T-helper 17 cell (primary cell): Measurements from ENCODE around the gene KCNH3. TPM values are rescaled to one million over a fixed set of nuclear protein-coding genes. Genes with fewer than 3 reads are reported as not detected.
"Not testable (repeated sequence)": the region's sequence is repeated elsewhere in the genome, so short reads cannot be mapped to it uniquely, and the experiment has no call there.

ENCODE experiments used
- ATAC-seq: fragments of 150-1000 bp; cut with Tn5 transposase; 2 replicates; pipeline ENCODE4 v1.10.0; 2021; ENCODE audit warnings: mild to moderate bottlenecking, moderate library complexity
- DNase-seq, 3 donors: peaks; one replicate each; pipeline versions ENCODE4 v3.0.0 to v3.0.0-alpha.2; 2020 to 2021
- H3K9me3 ChIP-seq: one replicate; pipeline ENCODE4 v1.7.0; 2013; ENCODE audit warnings: low read length, mild to moderate bottlenecking; ENCODE audit not compliant: control insufficient read depth, poor library complexity, severe bottlenecking
- H3K27ac Mint-ChIP-seq: one replicate; pipeline ENCODE4 v1.8.0; 2022; ENCODE audit warnings: mild to moderate bottlenecking, moderate library complexity, mixed read lengths
- H3K27me3 Mint-ChIP-seq: one replicate; pipeline ENCODE4 v1.8.0; 2022; ENCODE audit warnings: mixed read lengths
- H3K36me3 Mint-ChIP-seq: one replicate; pipeline ENCODE4 v1.8.0; 2022; ENCODE audit warnings: low read depth, mixed read lengths
- H3K4me1 Mint-ChIP-seq: one replicate; pipeline ENCODE4 v1.8.0; 2022; ENCODE audit warnings: mild to moderate bottlenecking, mixed read lengths
- H3K4me3 Mint-ChIP-seq: one replicate; pipeline ENCODE4 v1.8.0; 2022; ENCODE audit warnings: mild to moderate bottlenecking, moderate library complexity, mixed read lengths
- total RNA-seq, 4 donors: library from RNA in 2 of 4; stranded (reverse) in 2 of 4; gene quantifications; one replicate each; pipeline ENCODE4 v1.2.3 and lab custom pipeline; 2022 to 2026

Gene KCNH3
- total RNA-seq, 2 donors from 2014 or later: 2.7 to 3.1 TPM

- no peaks in the 10 kb centered on the region for H3K9me3 ChIP-seq
- ATAC-seq (no peak), DNase-seq (no peak)
- H3K27ac Mint-ChIP-seq: no peak overlapping the region
- H3K36me3 Mint-ChIP-seq: no peaks in the 10 kb centered on the region
- H3K4me1 Mint-ChIP-seq: peaks cover 2% of the 10 kb centered on the region
- no peaks in the 10 kb centered on the region for H3K27me3 Mint-ChIP-seq
- H3K4me3 Mint-ChIP-seq: no peak overlapping the region
Observed at GRCh38 chr12:49512546-49512945, 26.3 kb upstream of the KCNH3 start.

- Mint-ChIP-seq H3K27me3 (no peaks in the 10 kb centered on the region), H3K27ac (no peak overlapping the region)
Observed at GRCh38 chr12:49515266-49515665, 23.6 kb upstream of the KCNH3 start.

GRCh38 chr12:49518914-49519573 lies 19.8 kb upstream of the KCNH3 start:
- H3K36me3 Mint-ChIP-seq: peaks cover 2% of the 10 kb centered on the region
- no peaks in the 10 kb centered on the region for H3K27me3 Mint-ChIP-seq
- no peaks in the 10 kb centered on the region for H3K9me3 ChIP-seq
- DNase-seq (no peak), ATAC-seq (no peak)
- peaks cover 2% of the 10 kb centered on the region for H3K4me1 Mint-ChIP-seq
- H3K27ac Mint-ChIP-seq: no peak overlapping the region
- H3K4me3 Mint-ChIP-seq: no peak overlapping the region

More at GRCh38 chr12:49515266-49515665, 23.6 kb upstream of the KCNH3 start:
- no peaks in the 10 kb centered on the region for H3K36me3 Mint-ChIP-seq
- H3K4me1 Mint-ChIP-seq: peaks cover 3% of the 10 kb centered on the region
- H3K9me3 ChIP-seq: no peaks in the 10 kb centered on the region
- ATAC-seq (no peak), DNase-seq (no peak)
- no peak overlapping the region for H3K4me3 Mint-ChIP-seq

GRCh38 chr12:49519574-49519936 lies 19.3 kb upstream of the KCNH3 start:
- Mint-ChIP-seq H3K36me3 (peaks cover 2% of the 10 kb centered on the region), H3K27me3 (no peaks in the 10 kb centered on the region), H3K27ac (no peak overlapping the region), H3K4me1 (peaks cover 2% of the 10 kb centered on the region), H3K4me3 (no peak overlapping the region)
- no peak for DNase-seq
- H3K9me3 ChIP-seq: no peaks in the 10 kb centered on the region
- ATAC-seq: no peak

GRCh38 chr12:49521389-49521788 lies 17.4 kb upstream of the KCNH3 start:
- H3K4me1 Mint-ChIP-seq: peaks cover 2% of the 10 kb centered on the region
- H3K27ac Mint-ChIP-seq: no peak overlapping the region
- peaks cover 2% of the 10 kb centered on the region for H3K36me3 Mint-ChIP-seq
- no peak overlapping the region for H3K4me3 Mint-ChIP-seq
- DNase-seq: no peak
- no peak for ATAC-seq
- H3K27me3 Mint-ChIP-seq: no peaks in the 10 kb centered on the region
- H3K9me3 ChIP-seq: no peaks in the 10 kb centered on the region

GRCh38 chr12:49524660-49525324 lies 14.0 kb upstream of the KCNH3 start:
- no peaks in the 10 kb centered on the region for H3K27me3 Mint-ChIP-seq

GRCh38 chr12:49525942-49526341 lies 12.9 kb upstream of the KCNH3 start:
- H3K36me3 Mint-ChIP-seq: peaks cover 2% of the 10 kb centered on the region
- H3K4me3 Mint-ChIP-seq: no peak overlapping the region
- no peak for DNase-seq
- ATAC-seq: no peak
- H3K27ac Mint-ChIP-seq: no peak overlapping the region
- no peaks in the 10 kb centered on the region for H3K9me3 ChIP-seq
- no peaks in the 10 kb centered on the region for H3K27me3 Mint-ChIP-seq
- H3K4me1 Mint-ChIP-seq: no peaks in the 10 kb centered on the region

More at GRCh38 chr12:49524660-49525324, 14.0 kb upstream of the KCNH3 start:
- peaks cover 2% of the 10 kb centered on the region for H3K36me3 Mint-ChIP-seq
- H3K4me1 Mint-ChIP-seq: no peaks in the 10 kb centered on the region
- DNase-seq: no peak
- H3K9me3 ChIP-seq: no peaks in the 10 kb centered on the region
- no peak overlapping the region for H3K27ac Mint-ChIP-seq
- no peak for ATAC-seq
- no peak overlapping the region for H3K4me3 Mint-ChIP-seq

GRCh38 chr12:49527361-49528130 lies 11.3 kb upstream of the KCNH3 start:
- H3K36me3 Mint-ChIP-seq: peaks cover 2% of the 10 kb centered on the region
- ATAC-seq: no peak
- H3K27me3 Mint-ChIP-seq: no peaks in the 10 kb centered on the region
- H3K4me3 Mint-ChIP-seq: no peak overlapping the region
- H3K4me1 Mint-ChIP-seq: no peaks in the 10 kb centered on the region
- no peaks in the 10 kb centered on the region for H3K9me3 ChIP-seq
- no peak overlapping the region for H3K27ac Mint-ChIP-seq
- DNase-seq: no peak

GRCh38 chr12:49529414-49529813 lies 9.4 kb upstream of the KCNH3 start:
- Mint-ChIP-seq H3K27me3 (no peaks in the 10 kb centered on the region), H3K27ac (no peak overlapping the region)

GRCh38 chr12:49531745-49532144 lies 7.1 kb upstream of the KCNH3 start:
- Mint-ChIP-seq H3K27me3 (no peaks in the 10 kb centered on the region), H3K4me3 (no peak overlapping the region), H3K4me1 (peaks cover 7% of the 10 kb centered on the region), H3K27ac (no peak overlapping the region), H3K36me3 (no peaks in the 10 kb centered on the region)
- no peak for DNase-seq
- ATAC-seq: no peak
- no peaks in the 10 kb centered on the region for H3K9me3 ChIP-seq

More at GRCh38 chr12:49529414-49529813, 9.4 kb upstream of the KCNH3 start:
- Mint-ChIP-seq H3K4me1 (no peaks in the 10 kb centered on the region), H3K36me3 (no peaks in the 10 kb centered on the region), H3K4me3 (no peak overlapping the region)
- DNase-seq: no peak
- no peak for ATAC-seq
- no peaks in the 10 kb centered on the region for H3K9me3 ChIP-seq

- no peak for DNase-seq
- Mint-ChIP-seq H3K27me3 (no peaks in the 10 kb centered on the region), H3K27ac (no peak overlapping the region), H3K4me1 (peaks cover 7% of the 10 kb centered on the region), H3K36me3 (no peaks in the 10 kb centered on the region), H3K4me3 (no peak overlapping the region)
- H3K9me3 ChIP-seq: no peaks in the 10 kb centered on the region
- no peak for ATAC-seq
Observed at GRCh38 chr12:49533331-49533730, 5.5 kb upstream of the KCNH3 start.

- H3K4me1 Mint-ChIP-seq, H3K36me3 Mint-ChIP-seq, H3K9me3 ChIP-seq, H3K4me3 Mint-ChIP-seq, ATAC-seq, H3K27me3 Mint-ChIP-seq, DNase-seq, H3K27ac Mint-ChIP-seq: not testable (repeated sequence)
Observed at GRCh38 chr12:49534122-49534521, 4.7 kb upstream of the KCNH3 start.

GRCh38 chr12:49534731-49535278 lies 4.0 kb upstream of the KCNH3 start:
- H3K36me3 Mint-ChIP-seq: no peaks in the 10 kb centered on the region
- ATAC-seq (no peak), DNase-seq (no peak)
- H3K9me3 ChIP-seq: no peaks in the 10 kb centered on the region
- H3K27me3 Mint-ChIP-seq: no peaks in the 10 kb centered on the region
- H3K4me1 Mint-ChIP-seq: peaks cover 7% of the 10 kb centered on the region
- H3K4me3 Mint-ChIP-seq: no peak overlapping the region
- no peak overlapping the region for H3K27ac Mint-ChIP-seq
